PC-3 (cell line): ENCODE measurements around the gene MYO5A. TPM values are rescaled to one million over a fixed set of nuclear protein-coding genes. Genes with fewer than 3 reads are reported as not detected.

ENCODE experiments used
- ATAC-seq: fragments of 200-7000 bp; cut with Tn5 transposase; 2 replicates; pipeline ENCODE4 v1.9.1; 2020; ENCODE audit warnings: mild to moderate bottlenecking, moderate library complexity
- BruUV-seq: library from RNA; stranded (reverse); fragments of 400-500 nt; replicated peaks from 2 replicates; lab custom pipeline; 2021; lab: Mats Ljungman, UMichigan
- CTCF ChIA-PET: fragments of 300-600 bp; sonication (Branson Sonifier 250); formaldehyde crosslinking; loops from one replicate; lab custom pipeline; 2022; ENCODE audit warnings: antibody characterized with exemption; lab: Charles Lee
- POLR2A ChIA-PET: fragments of 300-600 bp; sonication (Branson Sonifier 250); formaldehyde crosslinking; loops from one replicate; lab custom pipeline; 2022; ENCODE audit warnings: antibody characterized with exemption; ENCODE audit not compliant: unreplicated experiment; lab: Charles Lee
- DNase-seq: peaks from one replicate; pipeline ENCODE4 v3.0.0-alpha.2; 2015
- H2AFZ ChIP-seq: fragments of 300-600 bp; sonication (generic); 2 replicates; pipeline ENCODE4 v1.6.0; 2016; ENCODE audit warnings: antibody characterized with exemption, low read length
- H3F3A ChIP-seq: fragments of 300-600 bp; sonication (generic); one replicate; pipeline ENCODE4 v1.6.0; 2017; ENCODE audit warnings: antibody characterized with exemption, low read length, control low read depth, mild to moderate bottlenecking; ENCODE audit not compliant: unreplicated experiment
- H3K27ac ChIP-seq: fragments of 300-600 bp; sonication (generic); 2 replicates; pipeline ENCODE4 v1.5.1; 2016; ENCODE audit warnings: mild to moderate bottlenecking, low read length
- H3K27me3 ChIP-seq: fragments of 300-600 bp; sonication (generic); 2 replicates; pipeline ENCODE4 v1.6.1; 2016; ENCODE audit warnings: low read length, mixed read lengths
- H3K36me3 ChIP-seq: fragments of 300-600 bp; sonication (generic); 2 replicates; pipeline ENCODE4 v1.6.1; 2016; ENCODE audit warnings: low read depth, mixed run types, low read length, mixed read lengths
- H3K4me1 ChIP-seq: fragments of 300-600 bp; sonication (generic); 2 replicates; pipeline ENCODE4 v1.5.1; 2016; ENCODE audit warnings: low read length; ENCODE audit not compliant: insufficient read depth
- H3K4me2 ChIP-seq: fragments of 300-600 bp; sonication (generic); 2 replicates; pipeline ENCODE4 v1.6.0; 2016; ENCODE audit warnings: low read length
- H3K4me3 ChIP-seq: fragments of 300-600 bp; sonication (generic); 2 replicates; pipeline ENCODE4 v1.5.1; 2016; ENCODE audit warnings: mild to moderate bottlenecking, low read length, mixed read lengths
- H3K79me2 ChIP-seq: fragments of 300-600 bp; sonication (generic); 2 replicates; pipeline ENCODE4 v1.6.1; 2017; ENCODE audit warnings: low read length, mixed read lengths
- H3K9ac ChIP-seq: fragments of 300-600 bp; sonication (generic); 2 replicates; pipeline ENCODE4 v1.6.0; 2016; ENCODE audit warnings: mild to moderate bottlenecking, low read length
- H3K9me2 ChIP-seq: fragments of 300-600 bp; sonication (generic); replicated peaks from 2 replicates; pipeline ENCODE4 v1.6.1; 2016; ENCODE audit warnings: mixed run types, low read length, mixed read lengths
- H3K9me3 ChIP-seq: fragments of 300-600 bp; sonication (generic); 2 replicates; pipeline ENCODE4 v1.6.1; 2016; ENCODE audit warnings: low read length, mixed read lengths
- H4K20me1 ChIP-seq: fragments of 300-600 bp; sonication (generic); 2 replicates; pipeline ENCODE4 v1.6.1; 2016; ENCODE audit warnings: low read length, mixed read lengths
- EZH2 ChIP-seq: fragments of 300-600 bp; sonication (generic); IDR thresholded peaks from one replicate; pipeline ENCODE4 v1.6.1; 2017; ENCODE audit warnings: antibody characterized with exemption, mild to moderate bottlenecking, low read length; ENCODE audit not compliant: unreplicated experiment
- EZH2phosphoT487 ChIP-seq: fragments of 300-600 bp; sonication (generic); IDR thresholded peaks from 2 replicates; pipeline ENCODE4 v1.6.1; 2018; ENCODE audit warnings: mild to moderate bottlenecking, antibody characterized with exemption, low read length, borderline replicate concordance
- intact Hi-C: fragments of 100-400 bp; cut with micrococcal nuclease; formaldehyde crosslinking; loops from 2 replicates; pipeline ENCODE4 v1.9.0; 2023
- total RNA-seq: library from RNA; depleted of rRNA; stranded (reverse); fragments of >200 nt; gene quantifications from 2 replicates; pipeline ENCODE4 v1.2.3, GENCODE V29; 2014
- TF ChIP-seq, protein P1 (sequence below): fragments of 300-600 bp; sonication (generic); conservative IDR thresholded peaks from 2 replicates; pipeline ENCODE4 v1.5.1; 2017; ENCODE audit warnings: antibody characterized with exemption, low read depth, mild to moderate bottlenecking, low read length

Gene MYO5A
- total RNA-seq, 1 experiment from 2014 or later, result 42.1 TPM

DNA sequence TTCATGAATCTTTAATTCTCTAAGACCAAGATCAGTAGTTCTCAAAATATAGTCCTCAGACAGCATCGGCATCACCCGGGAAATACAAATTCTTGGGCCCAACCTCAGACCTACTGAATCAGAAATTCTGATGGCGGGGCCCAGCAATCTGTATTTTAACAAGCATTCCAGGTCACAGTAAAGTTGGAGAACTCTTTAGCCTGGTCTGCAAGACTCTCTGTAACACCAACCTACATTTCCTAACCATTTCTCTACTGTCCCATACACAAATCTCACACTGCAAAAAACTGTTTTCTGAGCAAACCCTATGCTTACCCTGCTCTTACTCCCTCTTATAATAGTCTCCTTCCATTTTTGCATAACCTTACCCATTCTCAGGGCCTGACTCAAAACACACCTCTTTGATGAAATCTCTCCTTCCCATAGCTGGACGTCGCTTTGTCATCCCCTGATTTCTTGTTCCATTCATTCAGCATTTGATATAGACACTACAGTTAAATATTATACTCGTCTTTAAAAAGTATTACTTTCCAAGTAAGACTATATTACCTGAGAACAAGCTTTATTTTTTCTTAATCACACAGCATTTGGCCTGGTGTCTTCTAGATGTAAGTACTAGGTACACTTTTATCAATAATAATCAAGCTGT is 149.8 kb downstream of the MYO5A start:
- POLR2A ChIA-PET, result no interaction called here
- no peaks in the 10 kb centered on the region for H4K20me1 ChIP-seq
- H3K9me2 ChIP-seq, result no peaks in the 10 kb centered on the region
- no peak overlapping the region for H3K9ac ChIP-seq
- H3K4me2 ChIP-seq, result no peak overlapping the region
- peaks cover 12% of the 10 kb centered on the region for H3K36me3 ChIP-seq
- no peak for ATAC-seq
- H3K27me3 ChIP-seq, result no peaks in the 10 kb centered on the region
- H3K27ac ChIP-seq, result no peak overlapping the region
- BruUV-seq, result no TSS peak
- intact Hi-C loops, result no loop called here
- H3K79me2 ChIP-seq, result no peaks in the 10 kb centered on the region
- TF ChIP-seq EZH2phosphoT487 (no peak), EZH2 (no peak)
- TF ChIP-seq, protein P1, sequence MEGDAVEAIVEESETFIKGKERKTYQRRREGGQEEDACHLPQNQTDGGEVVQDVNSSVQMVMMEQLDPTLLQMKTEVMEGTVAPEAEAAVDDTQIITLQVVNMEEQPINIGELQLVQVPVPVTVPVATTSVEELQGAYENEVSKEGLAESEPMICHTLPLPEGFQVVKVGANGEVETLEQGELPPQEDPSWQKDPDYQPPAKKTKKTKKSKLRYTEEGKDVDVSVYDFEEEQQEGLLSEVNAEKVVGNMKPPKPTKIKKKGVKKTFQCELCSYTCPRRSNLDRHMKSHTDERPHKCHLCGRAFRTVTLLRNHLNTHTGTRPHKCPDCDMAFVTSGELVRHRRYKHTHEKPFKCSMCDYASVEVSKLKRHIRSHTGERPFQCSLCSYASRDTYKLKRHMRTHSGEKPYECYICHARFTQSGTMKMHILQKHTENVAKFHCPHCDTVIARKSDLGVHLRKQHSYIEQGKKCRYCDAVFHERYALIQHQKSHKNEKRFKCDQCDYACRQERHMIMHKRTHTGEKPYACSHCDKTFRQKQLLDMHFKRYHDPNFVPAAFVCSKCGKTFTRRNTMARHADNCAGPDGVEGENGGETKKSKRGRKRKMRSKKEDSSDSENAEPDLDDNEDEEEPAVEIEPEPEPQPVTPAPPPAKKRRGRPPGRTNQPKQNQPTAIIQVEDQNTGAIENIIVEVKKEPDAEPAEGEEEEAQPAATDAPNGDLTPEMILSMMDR, result no peak
- peaks cover 10% of the 10 kb centered on the region for H3K4me1 ChIP-seq
- H3F3A ChIP-seq, result no peaks in the 10 kb centered on the region
- H3K4me3 ChIP-seq, result no peak overlapping the region
- no peak overlapping the region for H2AFZ ChIP-seq
- no peaks in the 10 kb centered on the region for H3K9me3 ChIP-seq
- CTCF ChIA-PET, result no interaction called here
- DNase-seq, result no peak

DNA sequence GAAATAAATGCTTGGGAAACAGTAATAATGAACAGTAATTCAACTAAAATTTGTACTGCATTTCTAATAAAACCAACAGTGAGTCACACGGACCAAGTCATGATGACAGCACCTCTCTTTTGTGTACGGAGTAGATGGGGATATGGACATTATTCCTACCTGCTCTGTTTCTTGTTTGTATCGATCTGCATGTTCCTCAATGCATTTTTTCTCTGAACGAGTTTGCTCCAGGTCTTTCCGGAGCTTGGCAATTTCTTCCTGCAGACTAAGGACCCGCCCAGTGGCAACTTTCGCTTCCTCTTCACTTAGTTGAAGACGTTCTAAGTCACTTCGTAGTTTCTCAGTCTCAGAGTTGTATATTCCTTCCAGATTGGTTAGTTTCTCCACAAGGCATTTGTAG is 158.7 kb downstream of the MYO5A start:
- no peaks in the 10 kb centered on the region for H3K9me3 ChIP-seq
- peaks cover 24% of the 10 kb centered on the region for H3K4me1 ChIP-seq
- no TSS peak for BruUV-seq
- POLR2A ChIA-PET, result interaction anchor here (0.7 kb wide), 1 partner anchor 126 kb away, joined by 14 read pairs; no protein-coding TSS in a partner anchor
- H3F3A ChIP-seq, result no peaks in the 10 kb centered on the region
- peak overlapping the region; percentile 81 for H3K27ac ChIP-seq
- peak; percentile 78 for DNase-seq
- peak overlapping the region; percentile 81 for H3K4me2 ChIP-seq
- H4K20me1 ChIP-seq, result no peaks in the 10 kb centered on the region
- no peak for TF ChIP-seq EZH2phosphoT487
- TF ChIP-seq, protein P1, result no peak
- TF ChIP-seq EZH2, result no peak
- H3K9ac ChIP-seq, result peak overlapping the region; percentile 39
- CTCF ChIA-PET, result interaction anchor here (0.5 kb wide), 1 partner anchor 33 kb away, joined by 3 read pairs; no protein-coding TSS in a partner anchor
- peaks cover 14% of the 10 kb centered on the region; the same call in 1 of the 2 replicates for H3K36me3 ChIP-seq
- H3K79me2 ChIP-seq, result no peaks in the 10 kb centered on the region
- peak overlapping the region; percentile 56; the same call in 1 of the 2 replicates for H2AFZ ChIP-seq
- H3K9me2 ChIP-seq, result no peaks in the 10 kb centered on the region
- peak; percentile 98 for ATAC-seq
- H3K27me3 ChIP-seq, result no peaks in the 10 kb centered on the region
- peak overlapping the region; percentile 52 for H3K4me3 ChIP-seq
- intact Hi-C loops, result loop anchor here (5.0 kb wide), 1 partner anchor 38 kb away; no protein-coding TSS in a partner anchor

DNA sequence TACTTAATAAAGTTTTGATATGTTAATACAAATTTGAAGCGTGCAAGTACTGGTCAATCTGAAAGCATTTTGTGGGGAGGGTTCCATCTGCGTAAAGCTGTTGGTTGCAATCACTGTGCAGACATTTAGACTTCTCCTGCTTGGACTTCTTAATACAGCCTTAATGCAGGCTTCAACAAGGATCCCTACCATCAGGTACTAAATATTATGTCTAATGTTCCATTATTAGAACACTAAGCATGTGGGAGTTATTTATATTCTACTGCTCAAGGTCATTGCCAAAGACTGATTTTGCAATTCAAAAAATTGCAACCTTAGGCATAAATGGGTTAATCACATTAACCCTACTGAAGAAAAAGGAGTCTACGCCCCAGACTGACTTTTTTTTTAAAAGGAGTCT is 159.2 kb downstream of the MYO5A start:
- peak overlapping the region; percentile 81 for H3K27ac ChIP-seq
- H3K4me3 ChIP-seq, result no peak overlapping the region
- no TSS peak for BruUV-seq
- ATAC-seq (no peak), DNase-seq (no peak)
- peak overlapping the region; percentile 27; the same call in 1 of the 2 replicates for H3K9ac ChIP-seq
- H3K9me2 ChIP-seq, result no peaks in the 10 kb centered on the region
- no peaks in the 10 kb centered on the region for H3K79me2 ChIP-seq
- no peaks in the 10 kb centered on the region for H3F3A ChIP-seq
- H3K36me3 ChIP-seq, result peaks cover 13% of the 10 kb centered on the region; the same call in 1 of the 2 replicates
- no peaks in the 10 kb centered on the region for H3K9me3 ChIP-seq
- H3K4me2 ChIP-seq, result 0 out of 2 replicates have a peak overlapping the region, but pooled peaks have one; percentile 81
- TF ChIP-seq EZH2phosphoT487 (no peak), EZH2 (no peak)
- TF ChIP-seq, protein P1, result no peak
- H3K27me3 ChIP-seq, result no peaks in the 10 kb centered on the region
- intact Hi-C loops, result no loop called here
- POLR2A ChIA-PET, result interaction anchor here (0.7 kb wide), 1 partner anchor 126 kb away, joined by 14 read pairs; no protein-coding TSS in a partner anchor
- H3K4me1 ChIP-seq, result peaks cover 24% of the 10 kb centered on the region
- no peak overlapping the region for H2AFZ ChIP-seq
- H4K20me1 ChIP-seq, result no peaks in the 10 kb centered on the region
- CTCF ChIA-PET, result interaction anchor here (0.5 kb wide), 1 partner anchor 33 kb away, joined by 3 read pairs; no protein-coding TSS in a partner anchor
